Mesothelial cell of epicardium (in vitro differentiated cells): ENCODE data around the gene KIAA2012. TPM values are rescaled to one million over a fixed set of nuclear protein-coding genes. Genes with fewer than 3 reads are reported as not detected.

Source experiments
- DNase-seq, 2 experiments: peaks; one replicate each; pipeline ENCODE4 v3.0.0; 2021; ENCODE audit warnings: low spot score in 2 of 2; ENCODE audit not compliant: unreplicated experiment in 2 of 2
- H3K27ac Mint-ChIP-seq: 2 replicates; pipeline ENCODE4 v1.8.0; 2021; ENCODE audit warnings: mixed read lengths
- H3K27me3 Mint-ChIP-seq: 2 replicates; pipeline ENCODE4 v1.8.0; 2021; ENCODE audit warnings: low read depth, mixed read lengths
- H3K36me3 Mint-ChIP-seq: 2 replicates; pipeline ENCODE4 v1.8.0; 2021; ENCODE audit warnings: mixed read lengths
- H3K4me1 Mint-ChIP-seq: 2 replicates; pipeline ENCODE4 v1.8.0; 2021; ENCODE audit warnings: mixed read lengths
- H3K4me3 Mint-ChIP-seq: 2 replicates; pipeline ENCODE4 v1.8.0; 2021; ENCODE audit warnings: mild to moderate bottlenecking, moderate library complexity, mixed read lengths
- H3K9me3 Mint-ChIP-seq: 2 replicates; pipeline ENCODE4 v1.8.0; 2021; ENCODE audit warnings: mixed read lengths
- total RNA-seq: library from RNA; stranded (reverse); gene quantifications from 3 replicates; pipeline ENCODE4 v1.2.1, GENCODE V29; 2021
- TF ChIP-seq, protein P1 (sequence below): fragments of 200-600 bp; sonication (generic); IDR thresholded peaks from one replicate; pipeline ENCODE4 v1.5.0; 2021; ENCODE audit warnings: antibody characterized with exemption; ENCODE audit not compliant: unreplicated experiment

Gene KIAA2012
- total RNA-seq, 1 donor from 2014 or later: 0.45 TPM

DNA sequence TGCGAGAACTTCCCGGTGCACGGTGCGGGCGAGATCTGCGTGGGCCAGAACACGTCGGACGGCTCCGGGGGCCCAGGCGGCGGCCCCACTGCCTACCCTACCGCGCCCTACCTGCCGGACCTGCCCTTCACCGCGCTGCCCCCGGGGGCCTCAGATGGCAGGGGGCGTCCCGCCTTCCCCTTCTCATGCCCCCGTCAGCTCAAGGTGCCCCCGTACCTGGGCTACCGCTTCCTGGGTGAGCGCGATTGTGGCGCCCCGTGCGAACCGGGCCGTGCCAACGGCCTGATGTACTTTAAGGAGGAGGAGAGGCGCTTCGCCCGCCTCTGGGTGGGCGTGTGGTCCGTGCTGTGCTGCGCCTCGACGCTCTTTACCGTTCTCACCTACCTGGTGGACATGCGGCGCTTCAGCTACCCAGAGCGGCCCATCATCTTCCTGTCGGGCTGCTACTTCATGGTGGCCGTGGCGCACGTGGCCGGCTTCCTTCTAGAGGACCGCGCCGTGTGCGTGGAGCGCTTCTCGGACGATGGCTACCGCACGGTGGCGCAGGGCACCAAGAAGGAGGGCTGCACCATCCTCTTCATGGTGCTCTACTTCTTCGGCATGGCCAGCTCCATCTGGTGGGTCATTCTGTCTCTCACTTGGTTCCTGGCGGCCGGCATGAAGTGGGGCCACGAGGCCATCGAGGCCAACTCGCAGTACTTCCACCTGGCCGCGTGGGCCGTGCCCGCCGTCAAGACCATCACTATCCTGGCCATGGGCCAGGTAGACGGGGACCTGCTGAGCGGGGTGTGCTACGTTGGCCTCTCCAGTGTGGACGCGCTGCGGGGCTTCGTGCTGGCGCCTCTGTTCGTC lies 37.7 kb upstream of the KIAA2012 start:
- Mint-ChIP-seq H3K9me3 (no peaks in the 10 kb centered on the region), H3K4me1 (peaks cover 45% of the 10 kb centered on the region), H3K36me3 (peaks cover 9% of the 10 kb centered on the region), H3K27me3 (no peaks in the 10 kb centered on the region), H3K4me3 (no peak overlapping the region), H3K27ac (peak overlapping the region; percentile 89)
- DNase-seq: peak; percentile 28 to 70
- TF ChIP-seq, protein P1, sequence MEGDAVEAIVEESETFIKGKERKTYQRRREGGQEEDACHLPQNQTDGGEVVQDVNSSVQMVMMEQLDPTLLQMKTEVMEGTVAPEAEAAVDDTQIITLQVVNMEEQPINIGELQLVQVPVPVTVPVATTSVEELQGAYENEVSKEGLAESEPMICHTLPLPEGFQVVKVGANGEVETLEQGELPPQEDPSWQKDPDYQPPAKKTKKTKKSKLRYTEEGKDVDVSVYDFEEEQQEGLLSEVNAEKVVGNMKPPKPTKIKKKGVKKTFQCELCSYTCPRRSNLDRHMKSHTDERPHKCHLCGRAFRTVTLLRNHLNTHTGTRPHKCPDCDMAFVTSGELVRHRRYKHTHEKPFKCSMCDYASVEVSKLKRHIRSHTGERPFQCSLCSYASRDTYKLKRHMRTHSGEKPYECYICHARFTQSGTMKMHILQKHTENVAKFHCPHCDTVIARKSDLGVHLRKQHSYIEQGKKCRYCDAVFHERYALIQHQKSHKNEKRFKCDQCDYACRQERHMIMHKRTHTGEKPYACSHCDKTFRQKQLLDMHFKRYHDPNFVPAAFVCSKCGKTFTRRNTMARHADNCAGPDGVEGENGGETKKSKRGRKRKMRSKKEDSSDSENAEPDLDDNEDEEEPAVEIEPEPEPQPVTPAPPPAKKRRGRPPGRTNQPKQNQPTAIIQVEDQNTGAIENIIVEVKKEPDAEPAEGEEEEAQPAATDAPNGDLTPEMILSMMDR: peak; percentile 25

GRCh38 chr2:202035941-202036372 lies 37.1 kb upstream of the KIAA2012 start:
- TF ChIP-seq, protein P1: no peak
- peaks cover 42% of the 10 kb centered on the region for H3K4me1 Mint-ChIP-seq
- H3K36me3 Mint-ChIP-seq: peaks cover 9% of the 10 kb centered on the region
- no peaks in the 10 kb centered on the region for H3K9me3 Mint-ChIP-seq
- H3K4me3 Mint-ChIP-seq: no peak overlapping the region
- H3K27ac Mint-ChIP-seq: no peak overlapping the region
- H3K27me3 Mint-ChIP-seq: no peaks in the 10 kb centered on the region
- DNase-seq: peak in 1 of 2 experiments; percentile 43

DNA sequence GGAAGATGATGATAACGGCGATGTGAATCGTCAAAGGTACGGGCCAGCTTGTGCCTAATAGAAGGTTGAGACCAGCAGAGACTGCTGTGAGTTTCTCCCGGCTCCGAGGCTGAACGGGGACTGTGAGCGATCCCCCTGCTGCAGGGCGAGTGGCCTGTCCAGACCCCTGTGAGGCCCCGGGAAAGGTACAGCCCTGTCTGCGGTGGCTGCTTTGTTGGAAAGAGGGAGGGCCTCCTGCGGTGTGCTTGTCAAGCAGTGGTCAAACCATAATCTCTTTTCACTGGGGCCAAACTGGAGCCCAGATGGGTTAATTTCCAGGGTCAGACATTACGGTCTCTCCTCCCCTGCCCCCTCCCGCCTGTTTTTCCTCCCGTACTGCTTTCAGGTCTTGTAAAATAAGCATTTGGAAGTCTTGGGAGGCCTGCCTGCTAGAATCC lies 36.4 kb upstream of the KIAA2012 start:
- H3K4me1 Mint-ChIP-seq: peaks cover 35% of the 10 kb centered on the region
- H3K27me3 Mint-ChIP-seq: no peaks in the 10 kb centered on the region
- TF ChIP-seq, protein P1: no peak
- peaks cover 9% of the 10 kb centered on the region for H3K36me3 Mint-ChIP-seq
- no peaks in the 10 kb centered on the region for H3K9me3 Mint-ChIP-seq
- DNase-seq: peak in 1 of 2 experiments; percentile 47
- no peak overlapping the region for H3K27ac Mint-ChIP-seq
- H3K4me3 Mint-ChIP-seq: no peak overlapping the region

DNA sequence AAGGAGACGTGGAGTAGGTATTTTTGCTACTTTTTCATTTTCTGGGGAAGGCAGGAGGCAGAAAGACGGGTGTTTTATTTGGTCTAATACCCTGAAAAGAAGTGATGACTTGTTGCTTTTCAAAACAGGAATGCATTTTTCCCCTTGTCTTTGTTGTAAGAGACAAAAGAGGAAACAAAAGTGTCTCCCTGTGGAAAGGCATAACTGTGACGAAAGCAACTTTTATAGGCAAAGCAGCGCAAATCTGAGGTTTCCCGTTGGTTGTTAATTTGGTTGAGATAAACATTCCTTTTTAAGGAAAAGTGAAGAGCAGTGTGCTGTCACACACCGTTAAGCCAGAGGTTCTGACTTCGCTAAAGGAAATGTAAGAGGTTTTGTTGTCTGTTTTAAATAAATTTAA lies 36.0 kb upstream of the KIAA2012 start:
- H3K27me3 Mint-ChIP-seq: no peaks in the 10 kb centered on the region
- no peaks in the 10 kb centered on the region for H3K9me3 Mint-ChIP-seq
- no peak overlapping the region for H3K4me3 Mint-ChIP-seq

DNA sequence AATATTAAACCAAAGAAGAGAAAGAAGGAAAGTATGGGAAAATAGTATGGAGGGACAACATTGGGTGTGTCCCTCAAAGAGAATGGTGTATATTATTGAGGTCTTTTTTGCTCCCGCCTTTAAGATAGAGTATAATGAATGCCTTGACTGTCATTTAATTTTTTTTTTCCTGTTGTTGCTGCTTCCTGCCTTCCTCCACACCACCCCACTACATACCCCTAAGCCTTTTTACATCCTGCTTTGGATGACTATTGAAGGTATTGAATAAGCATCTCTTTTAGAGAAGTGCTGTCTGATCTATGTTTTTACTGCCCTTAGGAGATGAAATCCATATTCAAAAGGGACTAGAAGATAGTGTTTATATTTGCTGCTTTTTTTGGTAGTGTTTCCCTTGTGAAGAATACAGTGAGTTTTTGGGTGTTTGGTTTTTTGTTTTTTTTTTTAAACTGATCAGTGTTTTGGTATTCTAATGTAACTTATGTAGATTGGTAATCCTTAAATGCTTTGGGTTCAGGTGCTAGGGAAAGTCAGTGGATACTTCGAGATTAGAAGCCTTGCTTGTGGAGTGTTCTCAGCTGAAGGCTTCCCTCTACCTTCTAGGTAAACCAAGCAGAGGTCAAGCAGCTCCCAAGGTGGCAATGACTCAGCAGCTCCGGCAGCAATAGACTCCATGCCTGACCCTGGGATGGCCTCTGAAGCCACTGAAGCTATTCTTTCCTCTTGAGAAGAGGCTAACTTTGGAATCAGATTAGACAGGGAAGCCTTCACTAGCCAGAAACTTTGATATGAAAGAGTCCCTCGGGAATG lies 34.4 kb upstream of the KIAA2012 start:
- Mint-ChIP-seq H3K27me3 (no peaks in the 10 kb centered on the region), H3K9me3 (no peaks in the 10 kb centered on the region), H3K27ac (peak overlapping the region; percentile 83), H3K4me1 (peaks cover 25% of the 10 kb centered on the region), H3K36me3 (peaks cover 9% of the 10 kb centered on the region), H3K4me3 (peak overlapping the region; percentile 72)
- DNase-seq: no peak
- TF ChIP-seq, protein P1: no peak

More for the DNA sequence above, 36.0 kb upstream of the KIAA2012 start:
- TF ChIP-seq, protein P1: no peak
- Mint-ChIP-seq H3K4me1 (peaks cover 31% of the 10 kb centered on the region), H3K27ac (no peak overlapping the region), H3K36me3 (peaks cover 9% of the 10 kb centered on the region)
- no peak for DNase-seq
